Testis (tissue), 2 donors: ENCODE data around the gene RCCD1.

Experiments
- POLR2A ChIP-seq: fragments of 450-650 bp; IDR thresholded peaks from one replicate; pipeline ENCODE4 v1.6.1; 2017; ENCODE audit warnings: antibody characterized with exemption, mild to moderate bottlenecking, moderate library complexity
- TF ChIP-seq, protein P1 (sequence below), 3 experiments: fragments of 450-650 bp in 2 of 3; fragments of 200-600 bp in 1 of 3; sonication (generic) in 1 of 3; IDR thresholded peaks; one replicate each; pipeline ENCODE4 v1.5.1; 2016 to 2019; ENCODE audit warnings: antibody characterized with exemption in 3 of 3, mild to moderate bottlenecking in 2 of 3, moderate library complexity in 1 of 3

DNA sequence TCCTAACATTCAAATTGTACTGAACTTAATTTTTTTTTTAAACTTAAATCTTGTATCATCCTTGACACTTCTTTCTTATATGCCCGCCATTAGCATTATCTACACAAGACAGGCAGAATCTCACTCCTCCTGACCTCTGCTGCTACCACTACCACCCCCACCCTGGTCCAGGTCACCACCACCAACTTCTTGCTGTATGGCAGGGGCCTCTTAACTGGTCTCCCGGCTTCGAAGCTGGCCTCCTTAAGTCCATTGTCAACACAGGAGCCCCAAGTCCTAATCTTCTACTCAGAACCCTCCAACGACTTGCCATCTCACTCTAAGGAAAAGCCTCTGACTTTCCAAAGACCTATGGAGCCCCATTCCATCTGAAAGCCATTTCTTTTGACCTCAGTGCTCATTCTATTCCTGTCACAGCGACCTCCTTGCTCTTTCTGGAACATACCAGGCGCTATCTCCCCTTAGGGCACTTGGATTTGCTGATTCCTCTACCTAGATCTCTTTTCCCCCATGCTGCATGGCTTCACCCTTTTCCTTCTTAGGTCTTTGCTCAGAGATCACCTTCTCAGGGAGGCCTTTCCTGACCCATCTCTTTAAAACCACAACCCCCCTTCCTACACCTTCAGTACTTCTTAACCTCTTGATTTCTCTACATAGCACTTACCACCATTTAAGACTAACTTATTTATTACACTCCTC is 37.1 kb downstream of the RCCD1 start:
- TF ChIP-seq, protein P1, sequence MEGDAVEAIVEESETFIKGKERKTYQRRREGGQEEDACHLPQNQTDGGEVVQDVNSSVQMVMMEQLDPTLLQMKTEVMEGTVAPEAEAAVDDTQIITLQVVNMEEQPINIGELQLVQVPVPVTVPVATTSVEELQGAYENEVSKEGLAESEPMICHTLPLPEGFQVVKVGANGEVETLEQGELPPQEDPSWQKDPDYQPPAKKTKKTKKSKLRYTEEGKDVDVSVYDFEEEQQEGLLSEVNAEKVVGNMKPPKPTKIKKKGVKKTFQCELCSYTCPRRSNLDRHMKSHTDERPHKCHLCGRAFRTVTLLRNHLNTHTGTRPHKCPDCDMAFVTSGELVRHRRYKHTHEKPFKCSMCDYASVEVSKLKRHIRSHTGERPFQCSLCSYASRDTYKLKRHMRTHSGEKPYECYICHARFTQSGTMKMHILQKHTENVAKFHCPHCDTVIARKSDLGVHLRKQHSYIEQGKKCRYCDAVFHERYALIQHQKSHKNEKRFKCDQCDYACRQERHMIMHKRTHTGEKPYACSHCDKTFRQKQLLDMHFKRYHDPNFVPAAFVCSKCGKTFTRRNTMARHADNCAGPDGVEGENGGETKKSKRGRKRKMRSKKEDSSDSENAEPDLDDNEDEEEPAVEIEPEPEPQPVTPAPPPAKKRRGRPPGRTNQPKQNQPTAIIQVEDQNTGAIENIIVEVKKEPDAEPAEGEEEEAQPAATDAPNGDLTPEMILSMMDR (IDR thresholded peaks at IDR 0.05), result no peak
- no peak for TF ChIP-seq POLR2A
